Neural cell (in vitro differentiated cells): ENCODE measurements around the gene CPSF3.

Source experiments
- CTCF ChIP-seq: fragments of 450-650 bp; IDR thresholded peaks from 2 replicates; pipeline ENCODE4 v1.5.1; 2014; ENCODE audit warnings: antibody characterized with exemption, mild to moderate bottlenecking, moderate library complexity; ENCODE audit not compliant: poor library complexity, severe bottlenecking
- EP300 ChIP-seq: fragments of 450-650 bp; conservative IDR thresholded peaks from 2 replicates; pipeline ENCODE4 v1.6.1; 2014; ENCODE audit warnings: antibody characterized with exemption, mild to moderate bottlenecking, moderate library complexity; ENCODE audit not compliant: poor library complexity, severe bottlenecking
- EZH2 ChIP-seq: fragments of 200-600, 300-800 bp; shearing (Covaris generic), sonication (generic); IDR thresholded peaks from 2 replicates; pipeline ENCODE4 v1.6.1; 2014; ENCODE audit warnings: antibody characterized with exemption, low read length, borderline replicate concordance, mild to moderate bottlenecking; ENCODE audit not compliant: insufficient read depth, poor library complexity, severe bottlenecking
- POLR2AphosphoS5 ChIP-seq: IDR thresholded peaks from 2 replicates; pipeline ENCODE4 v1.6.1; 2012
- RAD21 ChIP-seq: fragments of 450-650 bp; conservative IDR thresholded peaks from 2 replicates; pipeline ENCODE4 v1.6.1; 2014; ENCODE audit warnings: antibody characterized with exemption, mild to moderate bottlenecking, moderate library complexity
- TAF1 ChIP-seq: IDR thresholded peaks from 2 replicates; pipeline ENCODE4 v1.6.1; 2012; ENCODE audit warnings: low read depth

- no peak for TF ChIP-seq RAD21
- TF ChIP-seq CTCF = no peak
- TF ChIP-seq EZH2 = no peak
- no peak for TF ChIP-seq EP300
- TF ChIP-seq TAF1 = no peak
- TF ChIP-seq POLR2AphosphoS5 = no peak
Measured at GRCh38 chr2:9392898-9393765, 30.3 kb upstream of the CPSF3 start.
